ENCODE measurements around the gene REPS1. TPM values are rescaled to one million over a fixed set of nuclear protein-coding genes. Genes with fewer than 3 reads are reported as not detected.

The REPS1 gene
- total RNA-seq, 1 experiment from 2014 or later: 28.6 TPM

DNA sequence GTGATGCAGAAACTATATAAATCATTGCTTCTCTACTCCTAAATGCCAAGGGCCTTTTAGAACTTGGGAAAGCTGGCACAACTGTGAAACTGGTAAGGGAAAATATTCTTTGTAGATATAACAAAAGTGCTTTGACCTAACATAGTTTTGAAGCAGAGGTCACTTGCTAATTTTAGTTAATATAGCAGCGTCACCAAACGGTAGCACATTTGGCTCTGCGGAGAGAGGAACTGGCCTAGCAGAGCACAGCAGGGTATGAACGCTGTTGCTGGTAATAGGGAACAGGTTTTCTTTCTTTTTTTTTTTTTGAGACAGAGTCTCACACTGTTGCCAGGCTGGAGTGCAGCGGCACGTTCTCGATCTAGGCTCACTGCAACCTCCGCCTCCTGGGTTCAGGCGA lies 124.7 kb downstream of the REPS1 start:
- Histone ChIP-seq H3K4me3 (ENCODE audit: low read depth in 2 of 2, low read length in 2 of 2) (no peak overlapping the region), H3K4me1 (ENCODE audit: control insufficient read depth, insufficient read depth, low read length) (no peaks in the 10 kb centered on the region), H3K27ac (ENCODE audit: low read length) (no peak overlapping the region), H3K27me3 (ENCODE audit: control insufficient read depth, insufficient read depth, low read length) (no peaks in the 10 kb centered on the region; the same call in 1 of the 2 replicates), H3K36me3 (ENCODE audit: control insufficient read depth, insufficient read depth, low read length) (no peaks in the 10 kb centered on the region), H3K9me3 (ENCODE audit: control insufficient read depth, insufficient read depth, low read depth, low read length) (no peaks in the 10 kb centered on the region)
- TF ChIP-seq, protein P1, sequence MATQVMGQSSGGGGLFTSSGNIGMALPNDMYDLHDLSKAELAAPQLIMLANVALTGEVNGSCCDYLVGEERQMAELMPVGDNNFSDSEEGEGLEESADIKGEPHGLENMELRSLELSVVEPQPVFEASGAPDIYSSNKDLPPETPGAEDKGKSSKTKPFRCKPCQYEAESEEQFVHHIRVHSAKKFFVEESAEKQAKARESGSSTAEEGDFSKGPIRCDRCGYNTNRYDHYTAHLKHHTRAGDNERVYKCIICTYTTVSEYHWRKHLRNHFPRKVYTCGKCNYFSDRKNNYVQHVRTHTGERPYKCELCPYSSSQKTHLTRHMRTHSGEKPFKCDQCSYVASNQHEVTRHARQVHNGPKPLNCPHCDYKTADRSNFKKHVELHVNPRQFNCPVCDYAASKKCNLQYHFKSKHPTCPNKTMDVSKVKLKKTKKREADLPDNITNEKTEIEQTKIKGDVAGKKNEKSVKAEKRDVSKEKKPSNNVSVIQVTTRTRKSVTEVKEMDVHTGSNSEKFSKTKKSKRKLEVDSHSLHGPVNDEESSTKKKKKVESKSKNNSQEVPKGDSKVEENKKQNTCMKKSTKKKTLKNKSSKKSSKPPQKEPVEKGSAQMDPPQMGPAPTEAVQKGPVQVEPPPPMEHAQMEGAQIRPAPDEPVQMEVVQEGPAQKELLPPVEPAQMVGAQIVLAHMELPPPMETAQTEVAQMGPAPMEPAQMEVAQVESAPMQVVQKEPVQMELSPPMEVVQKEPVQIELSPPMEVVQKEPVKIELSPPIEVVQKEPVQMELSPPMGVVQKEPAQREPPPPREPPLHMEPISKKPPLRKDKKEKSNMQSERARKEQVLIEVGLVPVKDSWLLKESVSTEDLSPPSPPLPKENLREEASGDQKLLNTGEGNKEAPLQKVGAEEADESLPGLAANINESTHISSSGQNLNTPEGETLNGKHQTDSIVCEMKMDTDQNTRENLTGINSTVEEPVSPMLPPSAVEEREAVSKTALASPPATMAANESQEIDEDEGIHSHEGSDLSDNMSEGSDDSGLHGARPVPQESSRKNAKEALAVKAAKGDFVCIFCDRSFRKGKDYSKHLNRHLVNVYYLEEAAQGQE (IDR thresholded peaks at IDR 0.05; ENCODE audit: insufficient read depth in 1 of 2, low read depth in 2 of 2, low read length in 1 of 2): no peak
- no peak for TF ChIP-seq TCF7L2 (IDR thresholded peaks at IDR 0.05; ENCODE audit: low read depth, low read length)
- no peak for TF ChIP-seq SIN3A (IDR thresholded peaks at IDR 0.05; ENCODE audit: borderline replicate concordance, insufficient read depth, low read depth, low read length)
- TF ChIP-seq, protein P2, sequence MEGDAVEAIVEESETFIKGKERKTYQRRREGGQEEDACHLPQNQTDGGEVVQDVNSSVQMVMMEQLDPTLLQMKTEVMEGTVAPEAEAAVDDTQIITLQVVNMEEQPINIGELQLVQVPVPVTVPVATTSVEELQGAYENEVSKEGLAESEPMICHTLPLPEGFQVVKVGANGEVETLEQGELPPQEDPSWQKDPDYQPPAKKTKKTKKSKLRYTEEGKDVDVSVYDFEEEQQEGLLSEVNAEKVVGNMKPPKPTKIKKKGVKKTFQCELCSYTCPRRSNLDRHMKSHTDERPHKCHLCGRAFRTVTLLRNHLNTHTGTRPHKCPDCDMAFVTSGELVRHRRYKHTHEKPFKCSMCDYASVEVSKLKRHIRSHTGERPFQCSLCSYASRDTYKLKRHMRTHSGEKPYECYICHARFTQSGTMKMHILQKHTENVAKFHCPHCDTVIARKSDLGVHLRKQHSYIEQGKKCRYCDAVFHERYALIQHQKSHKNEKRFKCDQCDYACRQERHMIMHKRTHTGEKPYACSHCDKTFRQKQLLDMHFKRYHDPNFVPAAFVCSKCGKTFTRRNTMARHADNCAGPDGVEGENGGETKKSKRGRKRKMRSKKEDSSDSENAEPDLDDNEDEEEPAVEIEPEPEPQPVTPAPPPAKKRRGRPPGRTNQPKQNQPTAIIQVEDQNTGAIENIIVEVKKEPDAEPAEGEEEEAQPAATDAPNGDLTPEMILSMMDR (IDR thresholded peaks at IDR 0.05): no peak
- no peak for TF ChIP-seq POLR2AphosphoS5 (IDR thresholded peaks at IDR 0.05; ENCODE audit: low read depth, low read length)
- ChIA-PET CTCF (no interaction called here), POLR2A (no interaction called here)
- ATAC-seq: no peak
- in situ Hi-C loops (cut with HindIII; ENCODE audit: low pct_unique_long_range_greater_than_20kb, low sequenced_read_pairs): no loop called here
- intact Hi-C loops (cut with micrococcal nuclease; ENCODE audit: unreplicated experiment): no loop called here
- BruUV-seq (replicated peaks): no TSS peak
- no peak for DNase-seq (ENCODE audit: low read depth, low spot score)

DNA sequence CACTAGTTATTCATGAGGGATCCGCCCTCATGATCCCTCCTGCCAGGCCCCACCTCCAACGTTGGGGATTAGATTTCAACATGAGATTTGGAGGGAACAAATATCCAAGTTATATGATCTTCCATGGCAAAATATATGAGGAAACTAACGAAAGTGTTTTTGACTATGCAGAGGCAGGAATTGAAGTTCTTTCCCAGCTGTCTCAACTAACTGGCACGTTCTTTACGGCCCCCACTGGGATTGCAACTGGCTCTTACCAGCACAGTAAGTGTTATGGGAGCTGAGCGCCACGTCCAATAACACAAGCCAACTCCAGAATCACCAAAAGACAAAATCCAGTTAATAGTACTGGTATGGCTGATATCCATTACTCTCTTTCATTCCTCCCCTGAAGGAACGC lies 125.6 kb downstream of the REPS1 start:
- no TSS peak for BruUV-seq (replicated peaks)
- ATAC-seq: no peak
- Histone ChIP-seq H3K4me3 (ENCODE audit: low read depth in 2 of 2, low read length in 2 of 2) (no peak overlapping the region), H3K27ac (ENCODE audit: low read length) (no peak overlapping the region), H3K4me1 (ENCODE audit: control insufficient read depth, insufficient read depth, low read length) (no peaks in the 10 kb centered on the region), H3K27me3 (ENCODE audit: control insufficient read depth, insufficient read depth, low read length) (no peaks in the 10 kb centered on the region; the same call in 1 of the 2 replicates), H3K36me3 (ENCODE audit: control insufficient read depth, insufficient read depth, low read length) (no peaks in the 10 kb centered on the region), H3K9me3 (ENCODE audit: control insufficient read depth, insufficient read depth, low read depth, low read length) (no peaks in the 10 kb centered on the region)
- in situ Hi-C loops (cut with HindIII; ENCODE audit: low pct_unique_long_range_greater_than_20kb, low sequenced_read_pairs) (no loop called here), intact Hi-C loops (cut with micrococcal nuclease; ENCODE audit: unreplicated experiment) (no loop called here)
- no peak for DNase-seq (ENCODE audit: low read depth, low spot score)
- ChIA-PET CTCF (no interaction called here), POLR2A (no interaction called here)
- TF ChIP-seq POLR2AphosphoS5 (IDR thresholded peaks at IDR 0.05; ENCODE audit: low read depth, low read length) (no peak), TCF7L2 (IDR thresholded peaks at IDR 0.05; ENCODE audit: low read depth, low read length) (no peak), SIN3A (IDR thresholded peaks at IDR 0.05; ENCODE audit: borderline replicate concordance, insufficient read depth, low read depth, low read length) (no peak)
- TF ChIP-seq, protein P1 (IDR thresholded peaks at IDR 0.05; ENCODE audit: insufficient read depth in 1 of 2, low read depth in 2 of 2, low read length in 1 of 2): no peak
- TF ChIP-seq, protein P2 (IDR thresholded peaks at IDR 0.05): no peak

Data from Panc1 (cell line).